Brain microvascular endothelial cell (primary cell): ENCODE results near the gene LONP2.
"Not testable (repeated sequence)": the region's sequence is repeated elsewhere in the genome, so short reads cannot be mapped to it uniquely, and the experiment has no call there.

Experiments used
- DNase-seq: peaks from one replicate; pipeline ENCODE4 v3.0.0-alpha.2; 2020
- H3K27ac ChIP-seq: fragments of 250-450 bp; sonication (Bioruptor Pico); 2 replicates; pipeline ENCODE4 v1.5.1; 2020; ENCODE audit warnings: mild to moderate bottlenecking, moderate library complexity
- H3K27me3 ChIP-seq: fragments of 250-450 bp; sonication (Bioruptor Pico); replicated peaks from 2 replicates; pipeline ENCODE4 v1.5.1; 2020; ENCODE audit warnings: mild to moderate bottlenecking
- H3K36me3 ChIP-seq: fragments of 250-450 bp; sonication (Bioruptor Pico); replicated peaks from 2 replicates; pipeline ENCODE4 v1.5.1; 2020; ENCODE audit warnings: mild to moderate bottlenecking
- H3K4me3 ChIP-seq: 2 replicates; pipeline ENCODE4 v1.5.1; 2011; ENCODE audit warnings: low read depth, mild to moderate bottlenecking, control low read depth, low read length, moderate library complexity
- in situ Hi-C: cut with HindIII; loops from 2 replicates; pipeline ENCODE4 v1.10.0; 2017; ENCODE audit warnings: low sequenced_read_pairs, low pct_ligation_motif_present
- TF ChIP-seq, protein P1 (sequence below): IDR thresholded peaks from 2 replicates; pipeline ENCODE4 v1.5.1; 2011; ENCODE audit warnings: low read depth, mild to moderate bottlenecking, moderate library complexity, low read length, control low read depth, inconsistent platforms; ENCODE audit errors: missing control alignments

Gene LONP2

DNA sequence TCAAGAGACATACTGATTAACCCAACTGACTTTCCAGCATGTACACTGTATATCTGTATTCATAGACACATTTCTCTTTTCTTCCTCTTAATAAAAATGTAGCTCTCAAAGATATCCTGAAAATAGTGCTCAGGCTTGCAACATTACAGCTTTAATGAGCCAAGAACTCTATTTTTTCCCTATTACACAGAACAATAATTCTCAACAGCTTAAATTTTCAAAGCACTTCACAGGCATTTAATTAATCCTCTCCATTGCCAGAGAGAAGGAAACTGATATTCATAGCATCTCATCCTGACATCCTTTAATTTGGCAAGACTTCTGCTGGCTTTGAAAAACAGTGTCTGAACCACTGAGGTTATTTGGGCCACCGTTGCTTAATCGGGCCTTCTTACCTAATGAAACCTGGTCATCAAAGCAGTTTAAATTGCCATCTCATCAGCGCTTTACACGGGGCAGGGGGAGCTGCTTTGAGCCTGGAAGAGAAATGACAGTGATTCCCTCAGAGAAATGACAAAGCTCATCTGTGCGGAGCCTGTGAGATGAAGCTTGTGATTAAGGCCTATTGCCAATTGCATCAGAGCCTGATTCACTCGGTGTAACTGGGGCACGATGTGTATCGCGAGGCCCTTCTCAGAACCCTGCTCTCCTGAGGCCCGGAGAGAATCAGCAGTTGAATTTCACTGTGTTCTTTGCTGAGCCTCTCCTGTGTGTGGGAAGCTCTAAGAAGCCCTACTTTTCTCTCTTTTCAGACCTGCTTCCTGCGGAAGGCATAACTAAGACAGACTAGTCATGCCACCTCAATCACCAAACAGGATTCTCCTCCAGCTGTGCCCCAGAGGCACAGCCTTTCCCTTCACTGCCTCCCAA is 149.6 kb downstream of the LONP2 start:
- TF ChIP-seq, protein P1, sequence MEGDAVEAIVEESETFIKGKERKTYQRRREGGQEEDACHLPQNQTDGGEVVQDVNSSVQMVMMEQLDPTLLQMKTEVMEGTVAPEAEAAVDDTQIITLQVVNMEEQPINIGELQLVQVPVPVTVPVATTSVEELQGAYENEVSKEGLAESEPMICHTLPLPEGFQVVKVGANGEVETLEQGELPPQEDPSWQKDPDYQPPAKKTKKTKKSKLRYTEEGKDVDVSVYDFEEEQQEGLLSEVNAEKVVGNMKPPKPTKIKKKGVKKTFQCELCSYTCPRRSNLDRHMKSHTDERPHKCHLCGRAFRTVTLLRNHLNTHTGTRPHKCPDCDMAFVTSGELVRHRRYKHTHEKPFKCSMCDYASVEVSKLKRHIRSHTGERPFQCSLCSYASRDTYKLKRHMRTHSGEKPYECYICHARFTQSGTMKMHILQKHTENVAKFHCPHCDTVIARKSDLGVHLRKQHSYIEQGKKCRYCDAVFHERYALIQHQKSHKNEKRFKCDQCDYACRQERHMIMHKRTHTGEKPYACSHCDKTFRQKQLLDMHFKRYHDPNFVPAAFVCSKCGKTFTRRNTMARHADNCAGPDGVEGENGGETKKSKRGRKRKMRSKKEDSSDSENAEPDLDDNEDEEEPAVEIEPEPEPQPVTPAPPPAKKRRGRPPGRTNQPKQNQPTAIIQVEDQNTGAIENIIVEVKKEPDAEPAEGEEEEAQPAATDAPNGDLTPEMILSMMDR, result no peak
- Histone ChIP-seq H3K4me3 (no peak overlapping the region), H3K27me3 (no peaks in the 10 kb centered on the region), H3K27ac (no peak overlapping the region), H3K36me3 (no peaks in the 10 kb centered on the region)
- in situ Hi-C loops, result no loop called here
- peak; percentile 8 for DNase-seq

DNA sequence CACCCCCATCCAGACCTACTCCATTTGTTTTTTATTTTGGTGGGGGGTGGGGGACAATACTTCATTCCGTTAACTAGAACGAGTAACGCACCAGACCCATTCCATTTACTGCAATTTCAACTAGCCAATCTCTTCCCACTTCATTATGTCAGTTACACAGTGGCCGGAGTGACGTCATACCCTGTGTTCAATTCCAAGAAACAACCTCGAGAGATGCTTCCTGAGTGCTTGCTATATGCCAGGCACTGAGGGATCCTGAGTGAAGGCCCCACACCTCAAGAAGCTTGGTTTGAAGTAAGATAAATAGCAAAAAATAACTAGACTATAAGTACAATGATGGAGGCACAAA is 150.2 kb downstream of the LONP2 start:
- H3K4me3 ChIP-seq, result no peak overlapping the region
- DNase-seq, result no peak
- TF ChIP-seq, protein P1, result no peak
- H3K27ac ChIP-seq, result no peak overlapping the region
- in situ Hi-C loops, result no loop called here
- no peaks in the 10 kb centered on the region for H3K27me3 ChIP-seq
- no peaks in the 10 kb centered on the region for H3K36me3 ChIP-seq

DNA sequence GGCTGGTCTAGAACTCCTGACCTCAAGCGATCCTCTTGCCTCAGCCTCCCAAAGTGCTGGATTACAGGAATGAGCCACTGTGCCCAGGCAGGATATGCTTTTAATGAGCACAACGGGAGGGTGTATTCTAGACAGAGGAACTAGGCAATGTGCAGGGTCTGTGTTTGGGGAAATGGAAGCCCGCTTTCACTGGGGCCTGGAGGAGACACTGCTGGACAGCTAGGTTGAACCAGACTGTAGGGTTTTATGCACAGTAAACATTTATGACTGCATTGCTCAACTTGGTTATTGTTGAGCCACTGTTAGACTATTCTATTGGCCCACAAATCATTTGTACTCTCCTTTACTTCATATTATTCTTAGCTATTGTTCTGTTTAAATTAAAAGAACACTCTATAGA is 151.3 kb downstream of the LONP2 start:
- Histone ChIP-seq H3K27ac (no peak overlapping the region), H3K36me3 (no peaks in the 10 kb centered on the region), H3K27me3 (no peaks in the 10 kb centered on the region), H3K4me3 (no peak overlapping the region)
- TF ChIP-seq, protein P1, result no peak
- in situ Hi-C loops, result no loop called here
- DNase-seq, result no peak

DNA sequence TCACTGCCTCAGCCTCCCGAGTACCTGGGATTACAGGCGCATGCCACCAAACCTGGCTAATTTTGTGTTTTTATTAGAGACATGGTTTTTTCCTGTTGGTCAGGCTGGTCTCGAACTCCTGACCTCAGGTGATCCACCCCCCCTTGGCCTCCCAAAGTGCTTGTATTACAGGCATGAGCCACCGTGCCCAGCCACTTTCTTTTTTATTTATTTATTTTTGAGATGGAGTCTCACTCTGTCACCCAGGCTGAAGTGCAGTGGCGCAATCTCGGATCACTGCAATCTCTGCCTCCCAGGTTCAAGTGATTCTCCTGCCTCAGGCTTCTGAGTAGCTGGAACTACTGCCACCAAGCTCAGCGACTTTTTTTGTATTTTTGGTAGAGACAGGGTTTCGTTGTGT is 158.4 kb downstream of the LONP2 start:
- H3K27me3 ChIP-seq, H3K4me3 ChIP-seq, H3K27ac ChIP-seq, DNase-seq, in situ Hi-C loops, H3K36me3 ChIP-seq: not testable (repeated sequence)

DNA sequence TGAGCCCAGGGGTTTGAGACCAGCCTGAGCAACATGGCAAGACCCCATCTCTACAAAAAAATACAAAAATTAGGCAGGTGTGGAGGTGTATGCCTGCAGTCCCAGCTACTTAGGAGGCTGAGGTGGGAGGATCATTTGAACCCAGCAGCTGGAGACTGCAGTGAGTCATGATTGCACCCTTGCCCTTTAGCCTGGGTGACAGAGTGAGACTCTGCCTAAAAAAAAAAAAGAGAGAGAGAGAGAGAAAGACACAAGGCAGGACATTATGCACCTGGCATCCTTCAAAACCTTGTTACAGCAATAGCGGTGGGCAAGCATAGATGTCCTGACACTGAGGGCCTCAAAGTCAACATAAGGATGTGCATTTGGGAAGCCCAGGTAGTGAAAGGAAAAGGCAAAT is 161.1 kb downstream of the LONP2 start:
- no peak overlapping the region for H3K27ac ChIP-seq
- DNase-seq, result no peak
- H3K36me3 ChIP-seq, result no peaks in the 10 kb centered on the region
- TF ChIP-seq, protein P1, result no peak
- H3K4me3 ChIP-seq, result no peak overlapping the region
- in situ Hi-C loops, result no loop called here
- H3K27me3 ChIP-seq, result no peaks in the 10 kb centered on the region

DNA sequence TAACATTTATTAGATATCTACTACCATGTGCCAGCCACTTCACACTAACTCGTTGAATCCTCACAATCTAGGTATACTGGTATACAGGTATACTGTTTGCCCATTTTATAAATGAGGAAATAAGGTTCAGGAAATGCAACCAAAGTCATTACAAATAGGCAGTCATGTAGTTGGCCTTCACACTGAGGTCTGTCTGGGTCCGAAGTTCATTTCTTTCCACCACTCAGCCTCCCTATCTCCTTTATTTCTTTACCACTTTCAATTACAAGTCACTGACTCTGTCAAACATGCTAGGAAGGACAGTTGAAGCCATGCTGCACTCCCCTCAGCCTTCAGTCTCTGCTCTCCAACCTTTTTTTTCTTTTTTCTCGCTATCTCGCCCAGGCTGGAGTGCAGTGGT is 161.8 kb downstream of the LONP2 start:
- Histone ChIP-seq H3K36me3 (no peaks in the 10 kb centered on the region), H3K4me3 (no peak overlapping the region), H3K27me3 (no peaks in the 10 kb centered on the region), H3K27ac (no peak overlapping the region)
- in situ Hi-C loops, result no loop called here
- DNase-seq, result no peak
- TF ChIP-seq, protein P1, result no peak
